GM12872 (cell line): ENCODE results near the gene CLDN20.

Experiments used
- CTCF ChIP-seq: IDR thresholded peaks from 3 replicates; pipeline ENCODE4 v1.5.1; 2011; ENCODE audit warnings: low read depth, mild to moderate bottlenecking, low read length, moderate library complexity; ENCODE audit not compliant: insufficient read depth

Gene CLDN20

GRCh38 chr6:155256122-155256795, 7.6 kb upstream of the CLDN20 start:
- TF ChIP-seq CTCF, result no peak

GRCh38 chr6:155257796-155258195, 6.0 kb upstream of the CLDN20 start:
- no peak for TF ChIP-seq CTCF

GRCh38 chr6:155259204-155259603, 4.6 kb upstream of the CLDN20 start:
- TF ChIP-seq CTCF, result no peak

- TF ChIP-seq CTCF, result no peak
Observed at GRCh38 chr6:155259897-155260296, 3.9 kb upstream of the CLDN20 start.

GRCh38 chr6:155260686-155261085, 3.1 kb upstream of the CLDN20 start:
- no peak for TF ChIP-seq CTCF

- TF ChIP-seq CTCF, result no peak
Observed at GRCh38 chr6:155261111-155261900, 2.5 kb upstream of the CLDN20 start.

- TF ChIP-seq CTCF, result no peak
Observed at GRCh38 chr6:155262655-155263054, 1.2 kb upstream of the CLDN20 start.
